Liver (tissue), 3 donors: ENCODE data around the gene KANSL1.

Source experiments
- CTCF ChIP-seq: fragments of 150-350 bp; IDR thresholded peaks from 2 replicates; pipeline ENCODE4 v1.5.1; 2017; ENCODE audit warnings: improper control_type of control experiment, low read depth, low read length; ENCODE audit not compliant: missing input control
- EGR1 ChIP-seq, 2 donors: IDR thresholded peaks; 2 replicates each; pipeline ENCODE4 v1.6.1; 2016 to 2018; ENCODE audit warnings: antibody characterized with exemption in 2 of 2, low read depth in 2 of 2
- FOXA1 ChIP-seq: IDR thresholded peaks from 2 replicates; pipeline ENCODE4 v1.6.1; 2016; ENCODE audit warnings: antibody characterized with exemption
- GABPA ChIP-seq, 2 donors: IDR thresholded peaks in 1 of 2; conservative IDR thresholded peaks in 1 of 2; 2 replicates each; pipeline ENCODE4 v1.6.1; 2016; ENCODE audit warnings: antibody characterized with exemption in 2 of 2, mild to moderate bottlenecking in 1 of 2, moderate library complexity in 1 of 2
- JUND ChIP-seq, 2 donors: IDR thresholded peaks; 2 replicates each; pipeline ENCODE4 v1.6.1; 2016; ENCODE audit warnings: antibody characterized with exemption in 2 of 2
- MAX ChIP-seq: IDR thresholded peaks from 2 replicates; pipeline ENCODE4 v1.6.1; 2016; ENCODE audit warnings: antibody characterized with exemption
- REST ChIP-seq: IDR thresholded peaks from 2 replicates; pipeline ENCODE4 v1.6.1; 2016; ENCODE audit warnings: antibody characterized with exemption, mild to moderate bottlenecking
- RXRA ChIP-seq, 2 donors: IDR thresholded peaks; 2 replicates each; pipeline ENCODE4 v1.6.1; 2017 to 2018; ENCODE audit warnings: antibody characterized with exemption in 2 of 2, mild to moderate bottlenecking in 1 of 2
- SP1 ChIP-seq: IDR thresholded peaks from 2 replicates; pipeline ENCODE4 v1.6.1; 2018; ENCODE audit warnings: antibody characterized with exemption, mild to moderate bottlenecking
- TAF1 ChIP-seq: conservative IDR thresholded peaks from 2 replicates; pipeline ENCODE4 v1.6.1; 2016; ENCODE audit warnings: antibody characterized with exemption, mild to moderate bottlenecking
- YY1 ChIP-seq: IDR thresholded peaks from 2 replicates; pipeline ENCODE4 v1.6.1; 2016; ENCODE audit warnings: antibody characterized with exemption, mild to moderate bottlenecking
- ZBTB33 ChIP-seq: IDR thresholded peaks from 2 replicates; pipeline ENCODE4 v1.6.1; 2016; ENCODE audit warnings: antibody characterized with exemption
- donor health status: healthy.
- donor health status: healthy.

- TF ChIP-seq CTCF, result no peak
- TF ChIP-seq JUND (IDR thresholded peaks at IDR 0.05), result no peak
- TF ChIP-seq ZBTB33, result no peak
- TF ChIP-seq TAF1, result no peak
- no peak for TF ChIP-seq RXRA (IDR thresholded peaks at IDR 0.05)
- no peak for TF ChIP-seq REST
- no peak for TF ChIP-seq YY1
- TF ChIP-seq MAX, result no peak
- no peak for TF ChIP-seq FOXA1
- no peak for TF ChIP-seq SP1
- no peak for TF ChIP-seq EGR1 (IDR thresholded peaks at IDR 0.05; ENCODE audit: low read depth in 2 of 2)
- no peak for TF ChIP-seq GABPA (IDR thresholded peaks at IDR 0.05 in 1 of 2, conservative IDR thresholded peaks at IDR 0.05 in 1 of 2)
These were observed 159.8 kb downstream of the KANSL1 start for GRCh38 chr17:46033392-46033791.
